CD4-positive, alpha-beta T cell (primary cell): ENCODE measurements around the gene ABCC4. TPM values are rescaled to one million over a fixed set of nuclear protein-coding genes. Genes with fewer than 3 reads are reported as not detected.

Source experiments
- ATAC-seq: fragments of 200-7000 bp; cut with Tn5 transposase; one replicate; pipeline ENCODE4 v1.10.0; 2022; ENCODE audit warnings: mild to moderate bottlenecking; ENCODE audit not compliant: poor library complexity
- CTCF ChIA-PET: fragments of 350-600 bp; sonication (Branson Sonifier 250); formaldehyde crosslinking; loops from one replicate; lab custom pipeline; 2021; ENCODE audit warnings: antibody characterized with exemption, inconsistent platforms; lab: Charles Lee
- POLR2A ChIA-PET: fragments of 350-600 bp; sonication (Branson Sonifier 250); formaldehyde crosslinking; loops from one replicate; lab custom pipeline; 2021; ENCODE audit warnings: antibody characterized with exemption, inconsistent platforms; lab: Charles Lee
- DNase-seq, 14 experiments: peaks; one replicate each; pipeline ENCODE4 v3.0.0-alpha.2; 2013 to 2020; ENCODE audit warnings: mixed read lengths in 2 of 14
- H3K27ac ChIP-seq, 2 donors: one replicate each; pipeline versions ENCODE4 v1.5.1 to v1.7.0; 2013; ENCODE audit warnings: low read length in 2 of 2, low read depth in 1 of 2, mild to moderate bottlenecking in 1 of 2
- H3K27me3 ChIP-seq, 2 experiments: 1 replicate in 1 of 2; 2 replicates in 1 of 2; pipeline versions ENCODE4 v1.6.1 to v1.7.0; 2013; ENCODE audit warnings: low read length in 2 of 2, control low read depth in 1 of 2, mild to moderate bottlenecking in 1 of 2, moderate library complexity in 1 of 2; ENCODE audit not compliant: insufficient read depth in 2 of 2, control insufficient read depth in 1 of 2
- H3K36me3 ChIP-seq: one replicate; pipeline ENCODE4 v1.6.1; 2013; ENCODE audit warnings: low read length, control low read depth; ENCODE audit not compliant: insufficient read depth
- H3K4me1 ChIP-seq: one replicate; pipeline ENCODE4 v1.6.1; 2013; ENCODE audit warnings: low read length, control low read depth; ENCODE audit not compliant: insufficient read depth
- H3K4me3 ChIP-seq: one replicate; pipeline ENCODE4 v1.5.1; 2013; ENCODE audit warnings: mild to moderate bottlenecking, low read length, moderate library complexity
- H3K9me3 ChIP-seq, 2 experiments: 1 replicate in 1 of 2; 2 replicates in 1 of 2; pipeline versions ENCODE4 v1.6.1 to v1.7.0; 2013; ENCODE audit warnings: low read length in 2 of 2, mild to moderate bottlenecking in 2 of 2, control low read depth in 1 of 2, moderate library complexity in 1 of 2; ENCODE audit not compliant: control insufficient read depth in 1 of 2, insufficient read depth in 1 of 2
- H3K27ac Mint-ChIP-seq: one replicate; pipeline ENCODE4 v1.8.0; 2020; ENCODE audit warnings: mixed read lengths
- H3K27me3 Mint-ChIP-seq: one replicate; pipeline ENCODE4 v1.8.0; 2021; ENCODE audit warnings: mixed read lengths
- H3K36me3 Mint-ChIP-seq: one replicate; pipeline ENCODE4 v1.8.0; 2021; ENCODE audit warnings: low read depth, mixed read lengths
- H3K4me1 Mint-ChIP-seq: one replicate; pipeline ENCODE4 v1.8.0; 2021; ENCODE audit warnings: low read depth, mixed read lengths
- H3K4me3 Mint-ChIP-seq: one replicate; pipeline ENCODE4 v1.8.0; 2020; ENCODE audit warnings: mild to moderate bottlenecking, mixed read lengths
- H3K9me3 Mint-ChIP-seq: one replicate; pipeline ENCODE4 v1.8.0; 2020; ENCODE audit warnings: mixed read lengths
- CTCF ChIP-seq: fragments of 200-600 bp; IDR thresholded peaks from one replicate; pipeline ENCODE4 v1.8.0; 2022; ENCODE audit warnings: antibody characterized with exemption, mild to moderate bottlenecking
- intact Hi-C, 2 experiments: fragments of 100-400 bp; cut with DNase I in 1 of 2; cut with micrococcal nuclease in 1 of 2; formaldehyde crosslinking; loops; one replicate each; pipeline versions ENCODE4 v1.15.1 to v1.9.0; 2023 to 2025; cut with DNase I, micrococcal nuclease
- total RNA-seq, 174 experiments: library from RNA in 2 of 174; stranded (reverse) in 2 of 174; gene quantifications; one replicate each; pipeline ENCODE4 v1.2.3 and lab custom pipeline; 2021 to 2026

ABCC4 gene
- total RNA-seq, 2 experiments from 2014 or later = 4.0 to 4.4 TPM

- Histone ChIP-seq H3K4me3 (no peak overlapping the region), H3K36me3 (peaks cover 2% of the 10 kb centered on the region), H3K9me3 (no peaks in the 10 kb centered on the region), H3K4me1 (no peaks in the 10 kb centered on the region), H3K27me3 (no peaks in the 10 kb centered on the region), H3K27ac (no peak overlapping the region)
- Mint-ChIP-seq H3K27me3 (no peaks in the 10 kb centered on the region), H3K27ac (no peak overlapping the region), H3K4me1 (peaks cover 22% of the 10 kb centered on the region), H3K36me3 (peaks cover 18% of the 10 kb centered on the region), H3K9me3 (no peaks in the 10 kb centered on the region), H3K4me3 (no peak overlapping the region)
- ATAC-seq = no peak
- ChIA-PET CTCF (no interaction called here), POLR2A (no interaction called here)
- intact Hi-C loops = no loop called here
- no peak for TF ChIP-seq CTCF
- DNase-seq = no peak
Observed at GRCh38 chr13:95124959-95125358, 176.3 kb downstream of the ABCC4 start.

GRCh38 chr13:95123726-95124125 is 177.5 kb downstream of the ABCC4 start:
- peaks cover 18% of the 10 kb centered on the region for H3K36me3 Mint-ChIP-seq
- no peak for TF ChIP-seq CTCF
- no peak overlapping the region for H3K4me3 Mint-ChIP-seq
- ChIA-PET POLR2A (no interaction called here), CTCF (no interaction called here)
- Histone ChIP-seq H3K27me3 (no peaks in the 10 kb centered on the region), H3K4me1 (no peaks in the 10 kb centered on the region), H3K9me3 (no peaks in the 10 kb centered on the region), H3K27ac (no peak overlapping the region), H3K4me3 (no peak overlapping the region), H3K36me3 (no peaks in the 10 kb centered on the region)
- ATAC-seq = no peak
- H3K9me3 Mint-ChIP-seq = no peaks in the 10 kb centered on the region
- intact Hi-C loops = no loop called here
- peaks cover 22% of the 10 kb centered on the region for H3K4me1 Mint-ChIP-seq
- DNase-seq = no peak
- no peaks in the 10 kb centered on the region for H3K27me3 Mint-ChIP-seq
- H3K27ac Mint-ChIP-seq = no peak overlapping the region

DNA sequence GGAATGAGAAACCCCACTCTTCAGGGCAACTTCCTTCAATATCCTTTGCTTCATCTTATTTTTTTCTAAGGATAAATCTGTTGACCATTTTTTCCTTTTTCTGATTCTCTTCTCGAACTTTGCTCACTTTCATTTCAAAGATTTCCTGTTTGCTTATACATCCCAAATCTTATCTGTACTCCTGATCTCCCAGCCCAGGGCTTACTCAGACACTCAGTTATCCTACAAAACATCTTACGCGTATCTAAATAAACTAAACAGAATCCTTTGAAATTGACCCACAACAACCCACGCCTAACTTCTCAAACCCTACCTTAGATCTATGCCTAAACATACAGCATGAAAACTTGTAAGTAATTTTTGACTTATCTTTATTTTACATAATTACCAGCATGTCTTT is 179.2 kb downstream of the ABCC4 start:
- Histone ChIP-seq H3K27ac (no peak overlapping the region), H3K36me3 (no peaks in the 10 kb centered on the region), H3K4me1 (no peaks in the 10 kb centered on the region), H3K27me3 (no peaks in the 10 kb centered on the region), H3K4me3 (no peak overlapping the region), H3K9me3 (no peaks in the 10 kb centered on the region)
- intact Hi-C loops = no loop called here
- no peak for DNase-seq
- ATAC-seq = no peak
- Mint-ChIP-seq H3K36me3 (peaks cover 25% of the 10 kb centered on the region), H3K4me1 (peaks cover 22% of the 10 kb centered on the region), H3K27ac (peak overlapping the region; percentile 29), H3K9me3 (no peaks in the 10 kb centered on the region), H3K27me3 (no peaks in the 10 kb centered on the region), H3K4me3 (no peak overlapping the region)
- CTCF ChIA-PET = no interaction called here
- POLR2A ChIA-PET = no interaction called here
- TF ChIP-seq CTCF = no peak
